Stimulated activated CD8-positive, alpha-beta memory T cell treated with anti-CD3 and anti-CD28 coated beads, Interleukin-15, amount 100 ng/mL, for 1 hour (primary cell): ENCODE measurements around the gene NCS1.

Source experiments
- DNase-seq: peaks from one replicate; pipeline ENCODE4 v3.0.0-alpha.2; 2020; ENCODE audit warnings: low read depth

The NCS1 gene

DNA sequence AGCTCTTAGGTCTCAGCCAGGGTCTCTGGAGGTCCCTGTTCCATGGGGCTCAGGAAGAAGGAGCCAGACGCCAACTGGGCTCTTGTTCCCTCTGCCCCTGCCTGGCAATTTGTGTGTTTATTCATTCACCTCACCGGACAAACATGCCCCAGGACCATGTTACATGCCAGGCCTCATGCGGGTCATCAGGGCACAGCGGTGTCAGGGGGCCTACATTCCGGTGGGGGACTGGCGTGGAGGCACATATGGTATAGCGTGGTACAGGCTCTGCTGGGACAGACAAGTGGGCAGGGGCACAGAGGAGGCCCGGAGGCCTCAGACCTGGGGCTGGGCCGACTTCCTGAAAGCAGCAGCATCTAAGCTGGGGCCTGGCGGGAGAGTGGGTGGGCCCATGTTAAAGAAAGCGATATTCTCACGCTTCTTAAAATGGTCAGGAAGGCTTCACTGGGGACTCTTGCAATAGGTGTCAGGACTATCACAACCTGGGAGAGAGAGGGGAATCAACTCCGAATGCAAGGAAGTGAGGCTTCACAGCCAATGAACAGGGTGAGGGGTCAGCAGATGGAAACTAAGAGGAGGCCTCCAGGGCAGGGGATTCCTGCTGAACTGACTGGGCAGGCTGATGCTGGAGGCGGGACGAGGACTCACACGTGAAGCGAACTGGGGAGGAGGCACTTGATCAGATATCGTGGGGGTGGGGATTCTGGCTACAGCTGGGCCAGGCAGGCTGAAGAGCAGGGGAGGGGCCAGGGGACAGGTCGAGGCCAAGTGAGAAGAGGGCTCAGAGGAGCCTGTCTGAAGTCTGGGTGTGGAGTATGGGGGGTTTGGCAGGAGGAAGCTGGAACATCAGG, 41.9 kb downstream of the NCS1 start:
- no peak for DNase-seq

DNA sequence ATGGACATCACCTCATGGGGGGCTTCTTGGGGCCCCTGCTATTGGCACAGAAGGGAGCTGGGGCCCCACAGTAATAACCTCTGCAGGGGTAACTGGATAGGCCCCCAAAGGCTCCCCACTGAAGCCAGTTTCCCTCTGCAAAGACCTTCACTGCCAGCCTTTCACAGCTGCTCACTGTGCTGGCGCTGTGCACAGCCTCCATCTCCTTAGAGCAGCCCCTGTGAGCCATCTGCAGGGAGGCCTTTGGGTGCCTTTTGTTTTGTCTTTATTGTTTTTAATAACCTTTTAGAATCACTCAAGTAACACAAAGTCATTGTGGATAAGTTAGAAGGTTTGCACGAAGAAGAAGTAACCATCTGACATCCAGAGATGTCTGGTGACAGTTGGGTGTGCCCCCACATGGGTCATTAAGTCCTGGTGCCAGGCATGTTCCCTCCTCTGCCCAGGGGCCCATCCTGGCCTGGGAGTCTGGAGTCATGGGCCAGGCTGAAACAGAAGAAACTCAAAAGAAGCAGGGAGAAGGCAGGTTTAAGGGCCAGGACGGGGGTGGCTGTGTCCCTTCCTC, 42.7 kb downstream of the NCS1 start:
- no peak for DNase-seq

DNA sequence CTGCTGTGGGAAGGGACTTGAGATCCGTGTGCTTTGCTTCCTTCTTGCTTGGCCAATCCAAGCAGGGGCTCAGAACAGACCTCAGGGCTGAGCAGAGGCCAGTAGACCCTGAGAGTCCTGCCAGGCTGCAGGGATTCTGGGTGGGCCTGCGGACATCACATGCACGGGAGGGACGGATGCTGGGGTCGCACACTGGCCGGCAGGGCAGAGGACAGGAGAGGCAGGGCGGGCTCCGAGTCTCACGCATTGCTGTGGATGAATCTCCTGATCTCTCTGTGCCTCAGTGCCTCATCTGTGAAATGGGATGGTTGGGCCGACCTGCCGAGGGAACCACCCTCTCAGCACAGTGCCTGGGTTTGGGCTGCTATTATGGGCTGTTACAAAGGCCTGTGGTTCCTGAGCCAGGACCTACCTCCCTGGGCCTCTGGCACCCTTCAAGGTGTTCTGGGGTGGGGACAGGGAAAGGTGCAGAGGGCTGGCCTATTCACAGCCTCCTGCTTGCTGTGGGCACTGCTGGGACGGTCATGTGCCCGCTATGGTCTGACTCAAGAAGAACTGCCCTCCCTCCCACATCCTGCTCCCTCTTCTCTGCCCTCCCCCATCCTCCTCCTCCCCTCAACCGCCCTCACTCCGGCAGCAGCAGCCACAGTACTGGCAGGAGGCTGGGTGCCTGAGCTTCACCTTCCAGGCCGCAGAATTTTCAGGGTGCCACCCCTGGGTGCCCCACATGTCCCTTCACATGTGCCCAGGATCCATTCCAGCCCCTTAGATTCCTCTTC, 43.3 kb downstream of the NCS1 start:
- no peak for DNase-seq

DNA sequence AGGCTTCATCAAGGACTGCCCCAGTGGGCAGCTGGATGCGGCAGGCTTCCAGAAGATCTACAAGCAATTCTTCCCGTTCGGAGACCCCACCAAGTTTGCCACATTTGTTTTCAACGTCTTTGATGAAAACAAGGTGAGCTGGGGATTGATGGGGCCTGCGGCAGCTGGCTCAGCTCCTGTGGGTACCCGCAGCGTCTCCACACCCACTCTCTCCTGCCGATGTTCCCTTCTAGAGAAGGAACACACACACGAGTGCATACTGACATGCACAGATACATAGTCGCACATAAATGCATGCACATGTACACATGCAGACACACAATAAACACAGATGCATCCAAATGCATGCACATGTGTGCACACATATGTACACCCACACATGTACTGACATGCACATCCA, 45.6 kb downstream of the NCS1 start:
- DNase-seq: no peak

DNA sequence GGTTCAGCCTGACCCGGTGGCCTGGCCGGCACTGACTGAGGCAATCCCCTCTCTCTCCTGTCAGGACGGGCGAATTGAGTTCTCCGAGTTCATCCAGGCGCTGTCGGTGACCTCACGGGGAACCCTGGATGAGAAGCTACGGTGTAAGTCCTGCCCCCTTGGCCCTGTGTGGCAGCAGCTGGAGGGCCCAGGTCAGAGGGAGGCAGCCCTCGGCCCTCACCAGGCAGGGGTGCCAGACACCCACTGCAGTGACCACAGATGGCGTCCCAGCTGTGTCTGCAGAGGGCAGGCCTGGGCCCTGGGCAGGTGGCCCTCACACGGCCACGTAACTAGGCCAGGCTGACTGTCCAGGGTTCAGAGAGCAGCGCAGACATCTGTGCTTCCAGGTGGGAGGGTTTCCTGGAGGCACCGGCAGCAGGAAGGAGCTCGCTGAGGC, 47.5 kb downstream of the NCS1 start:
- no peak for DNase-seq

DNA sequence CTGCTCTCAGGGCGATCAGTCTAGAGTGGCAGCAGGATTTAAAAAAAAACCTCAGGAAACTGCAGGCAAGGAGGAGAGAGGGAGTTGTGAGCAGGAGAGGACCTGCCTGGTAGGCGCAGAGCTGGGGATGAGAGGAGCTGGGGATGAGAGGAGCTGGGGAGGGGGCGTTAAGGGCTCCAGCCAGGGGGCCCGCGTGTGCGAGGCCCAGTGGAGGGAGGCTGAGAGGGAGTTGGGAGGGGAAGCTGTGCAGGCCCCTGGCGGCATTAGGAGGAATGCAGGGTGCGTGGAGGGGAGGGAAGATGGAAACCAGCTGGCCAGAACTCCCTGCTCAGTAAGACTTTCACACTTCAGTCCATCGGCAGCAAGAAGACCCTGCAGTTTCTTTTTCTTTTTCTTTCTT, 48.1 kb downstream of the NCS1 start:
- no peak for DNase-seq

DNA sequence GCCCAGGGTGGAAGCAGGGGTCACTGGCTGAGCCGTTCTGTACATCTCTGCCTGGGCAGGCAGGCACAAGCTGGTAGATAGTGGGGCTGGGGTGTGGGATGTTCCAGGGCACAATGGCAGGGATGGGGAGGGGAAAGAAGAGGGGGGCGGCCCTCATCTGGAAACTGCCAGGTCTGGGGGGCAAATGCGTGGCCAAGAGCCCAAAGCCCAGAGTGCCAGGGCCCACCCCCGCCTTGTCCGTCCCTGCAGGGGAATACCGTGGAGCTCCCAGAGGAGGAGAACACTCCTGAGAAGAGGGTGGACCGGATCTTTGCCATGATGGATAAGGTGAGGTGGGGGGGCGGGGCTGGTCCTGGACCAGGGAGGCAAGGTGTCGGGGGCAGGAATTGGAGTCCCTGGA, 50.6 kb downstream of the NCS1 start:
- DNase-seq: no peak

DNA sequence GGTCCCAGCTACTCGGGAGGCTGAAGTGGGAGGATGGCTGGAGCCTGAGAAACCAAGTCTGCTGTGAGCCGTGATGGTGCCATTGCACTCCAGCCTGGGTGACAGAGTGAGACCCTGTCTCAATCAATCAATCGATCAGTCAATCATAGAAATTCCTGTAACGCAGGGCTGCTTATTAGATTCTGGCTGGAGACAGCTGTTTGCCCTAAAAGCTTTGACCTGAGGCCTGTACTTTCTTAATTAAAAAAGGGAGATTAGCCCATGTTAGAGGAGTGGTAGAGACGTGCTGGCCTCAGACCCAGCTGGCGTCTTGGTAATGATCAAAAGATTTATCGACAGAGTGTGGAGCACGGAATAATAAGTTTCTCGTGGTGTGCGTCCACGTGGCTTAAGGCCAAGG, 52.9 kb downstream of the NCS1 start:
- no peak for DNase-seq

DNA sequence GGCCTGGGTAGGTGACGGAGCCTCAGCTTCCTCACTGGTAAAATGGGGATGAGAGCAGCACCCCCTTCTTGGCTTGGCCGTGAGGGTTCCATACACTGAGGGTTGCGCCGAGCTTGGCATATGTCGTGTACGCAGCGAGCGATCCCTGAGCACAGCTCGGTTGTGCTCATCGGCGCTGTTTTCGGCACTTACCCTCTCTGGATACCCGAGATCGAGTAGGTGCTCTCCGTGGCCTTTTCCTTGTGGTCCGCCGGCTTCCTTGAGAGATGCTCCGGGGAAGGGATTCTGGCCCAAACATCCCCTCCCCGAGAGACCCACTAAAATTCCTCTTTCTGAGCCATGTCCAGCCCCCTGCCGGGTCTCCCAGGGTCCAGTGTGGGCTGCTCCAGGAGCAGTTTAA, 53.4 kb downstream of the NCS1 start:
- no peak for DNase-seq

DNA sequence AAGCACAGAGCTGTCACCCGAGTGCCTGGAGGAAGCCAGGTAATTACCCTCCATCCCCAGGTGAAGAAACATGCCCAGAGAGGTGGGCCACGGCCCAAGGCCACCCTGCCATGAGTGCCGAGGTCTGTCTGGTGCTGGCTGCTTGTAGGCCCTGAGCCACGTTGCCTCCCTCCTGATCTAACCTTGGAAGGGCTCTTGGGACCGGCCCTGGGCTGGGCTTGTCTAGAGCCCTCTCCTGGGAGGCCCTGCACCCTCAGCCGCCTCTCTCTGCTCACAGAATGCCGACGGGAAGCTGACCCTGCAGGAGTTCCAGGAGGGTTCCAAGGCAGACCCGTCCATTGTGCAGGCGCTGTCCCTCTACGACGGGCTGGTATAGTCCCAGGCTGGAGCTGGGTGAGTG, 53.9 kb downstream of the NCS1 start:
- DNase-seq: no peak

DNA sequence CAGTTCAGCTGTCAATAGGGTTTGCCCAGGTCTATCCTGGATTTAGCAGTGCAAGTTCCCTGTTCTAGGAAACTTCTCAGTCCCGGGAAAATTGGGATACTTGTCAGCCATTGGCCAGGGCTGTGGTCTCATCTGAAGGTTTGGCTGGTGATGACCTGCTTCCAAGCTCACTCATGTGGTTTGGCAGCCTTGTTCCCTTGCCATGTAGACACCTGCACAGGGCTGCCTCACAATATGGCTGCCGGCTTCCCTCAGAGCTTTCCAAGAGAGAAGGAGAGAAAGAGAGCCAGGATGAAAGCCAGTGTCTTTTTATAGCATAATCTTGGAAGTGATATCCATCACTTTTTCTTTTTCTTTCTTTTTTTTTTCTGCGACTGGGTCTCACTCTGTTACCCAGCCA, 55.6 kb downstream of the NCS1 start:
- no peak for DNase-seq

DNA sequence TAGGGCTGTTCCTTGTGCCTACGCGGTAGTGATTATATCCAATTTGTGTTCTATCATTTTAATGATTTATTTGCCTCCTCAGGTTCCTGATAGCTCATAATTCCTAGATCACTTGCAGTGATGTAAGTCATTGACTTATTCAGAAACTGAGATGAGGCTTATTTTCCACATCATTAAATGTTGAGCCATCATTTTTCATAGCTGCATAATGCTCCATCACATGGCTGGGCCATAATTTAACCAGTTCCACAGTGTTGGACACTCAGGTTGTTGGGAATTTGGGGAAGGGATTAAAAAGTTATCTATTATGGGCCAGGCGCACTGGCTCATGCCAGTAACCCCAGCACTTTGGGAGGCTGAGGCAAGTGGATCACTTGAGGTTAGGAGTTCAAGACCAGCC, 57.6 kb downstream of the NCS1 start:
- DNase-seq: no peak

DNA sequence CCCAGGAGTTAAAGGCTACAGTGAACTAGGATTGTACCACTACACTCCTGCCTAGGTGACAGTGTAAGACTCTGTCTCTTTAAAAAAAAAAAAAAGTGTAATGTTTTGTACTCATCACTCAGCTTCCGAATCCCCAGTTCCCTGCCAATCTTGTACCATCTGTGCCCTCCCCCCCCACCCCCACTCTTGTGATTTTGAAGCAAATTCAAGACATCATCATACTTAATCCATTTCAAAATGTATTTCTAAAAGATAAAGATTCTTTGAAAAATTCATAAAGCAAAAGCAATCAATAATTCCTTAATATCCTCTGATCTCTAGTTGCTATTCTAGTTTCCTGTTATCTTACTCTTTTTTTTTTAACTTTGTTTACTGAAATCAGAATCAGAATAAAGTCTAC, 58.4 kb downstream of the NCS1 start:
- no peak for DNase-seq

DNA sequence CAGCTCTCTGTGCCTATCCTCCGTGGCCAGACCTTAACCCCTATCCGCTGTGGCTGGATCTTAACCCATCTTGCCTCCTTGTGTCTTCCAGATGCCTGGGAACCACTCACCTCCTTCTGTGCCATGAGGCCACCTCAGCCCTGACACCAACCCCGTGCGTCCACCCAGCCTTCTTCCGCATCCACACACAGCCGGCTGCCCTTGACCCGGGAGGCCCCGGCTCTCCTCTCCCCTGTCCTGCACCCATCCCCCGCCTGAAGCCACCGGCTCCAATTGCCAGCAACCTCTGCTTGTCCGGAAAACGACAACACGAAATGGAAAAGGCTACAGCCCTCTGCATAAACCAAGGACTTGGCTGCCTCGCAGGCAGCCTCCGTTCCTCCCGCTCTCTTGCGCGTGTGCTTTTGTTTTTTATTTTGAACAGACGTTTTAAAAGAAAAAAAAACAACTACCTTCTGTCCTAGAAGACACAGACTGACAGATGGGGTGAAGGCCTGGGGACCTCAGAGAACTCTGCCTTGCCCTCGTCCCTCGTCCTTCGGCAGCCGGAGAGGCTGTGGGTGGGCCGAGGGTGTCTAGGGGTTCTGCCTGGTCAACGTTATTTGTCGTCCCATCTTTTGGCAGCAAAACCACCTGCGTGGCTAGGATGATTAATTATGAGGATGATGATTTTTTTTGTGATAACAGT, 60.8 kb downstream of the NCS1 start:
- no peak for DNase-seq

DNA sequence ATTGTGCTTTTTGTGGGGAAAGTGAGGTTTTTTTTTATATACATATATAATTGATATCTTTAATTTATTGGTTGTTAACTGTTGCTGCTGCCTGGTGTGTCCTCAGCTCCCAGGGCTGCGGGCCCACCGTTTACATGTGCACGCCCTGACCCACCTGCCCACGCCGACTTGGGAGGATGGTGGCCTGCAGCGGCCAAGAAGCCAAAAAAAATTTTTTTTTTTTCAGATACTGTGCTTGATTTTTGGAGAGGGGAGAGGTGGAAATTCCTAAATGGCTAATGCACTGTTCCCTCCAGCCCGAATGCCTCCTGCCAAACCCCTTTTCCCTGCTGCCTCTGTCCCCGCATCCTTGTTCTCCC, 61.4 kb downstream of the NCS1 start:
- DNase-seq: no peak

DNA sequence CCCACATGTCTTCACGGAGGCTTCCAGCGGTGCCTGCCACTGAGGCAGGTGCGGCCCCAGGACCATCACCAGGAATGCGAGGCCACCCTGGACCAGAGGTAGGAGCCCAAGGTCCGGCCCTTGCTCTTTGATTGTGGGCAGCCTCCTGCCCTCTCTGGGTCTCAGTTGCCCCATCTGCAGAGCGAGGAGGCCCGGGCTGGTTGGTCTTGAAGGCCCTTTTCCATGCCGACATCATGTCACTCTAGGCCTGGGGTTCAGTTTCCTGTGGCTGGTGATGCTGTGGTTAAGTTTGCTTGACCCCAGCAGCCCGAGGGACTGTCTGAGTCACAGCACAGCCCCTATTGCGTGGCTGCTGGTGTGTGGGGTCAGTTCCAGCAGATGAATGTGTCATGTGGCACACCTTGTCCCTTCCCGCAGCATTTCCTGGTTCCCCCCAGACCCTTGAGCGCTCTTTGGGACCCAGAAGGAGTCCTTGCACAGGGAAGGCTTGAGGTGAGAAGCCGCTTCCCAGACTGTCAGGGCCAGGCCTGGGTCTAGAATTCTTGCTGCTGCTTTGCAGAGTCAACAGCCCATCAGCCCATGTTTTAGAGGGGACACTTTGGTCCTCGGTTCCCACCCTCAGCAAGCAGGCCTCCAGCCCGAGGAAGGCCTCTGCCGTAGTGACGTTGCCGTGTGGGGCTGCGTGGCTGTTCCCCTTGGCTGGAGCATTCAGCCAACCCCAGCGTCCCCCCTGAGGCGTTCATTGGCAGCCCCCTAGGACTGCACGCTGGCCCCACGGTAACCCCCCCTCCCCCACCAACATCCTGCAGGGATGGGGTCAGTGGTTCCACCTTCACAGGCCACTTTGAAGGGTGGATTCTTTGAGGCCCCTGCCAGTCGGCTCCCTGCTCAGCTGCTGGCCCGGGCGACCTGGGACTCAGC, 62.4 kb downstream of the NCS1 start:
- no peak for DNase-seq

DNA sequence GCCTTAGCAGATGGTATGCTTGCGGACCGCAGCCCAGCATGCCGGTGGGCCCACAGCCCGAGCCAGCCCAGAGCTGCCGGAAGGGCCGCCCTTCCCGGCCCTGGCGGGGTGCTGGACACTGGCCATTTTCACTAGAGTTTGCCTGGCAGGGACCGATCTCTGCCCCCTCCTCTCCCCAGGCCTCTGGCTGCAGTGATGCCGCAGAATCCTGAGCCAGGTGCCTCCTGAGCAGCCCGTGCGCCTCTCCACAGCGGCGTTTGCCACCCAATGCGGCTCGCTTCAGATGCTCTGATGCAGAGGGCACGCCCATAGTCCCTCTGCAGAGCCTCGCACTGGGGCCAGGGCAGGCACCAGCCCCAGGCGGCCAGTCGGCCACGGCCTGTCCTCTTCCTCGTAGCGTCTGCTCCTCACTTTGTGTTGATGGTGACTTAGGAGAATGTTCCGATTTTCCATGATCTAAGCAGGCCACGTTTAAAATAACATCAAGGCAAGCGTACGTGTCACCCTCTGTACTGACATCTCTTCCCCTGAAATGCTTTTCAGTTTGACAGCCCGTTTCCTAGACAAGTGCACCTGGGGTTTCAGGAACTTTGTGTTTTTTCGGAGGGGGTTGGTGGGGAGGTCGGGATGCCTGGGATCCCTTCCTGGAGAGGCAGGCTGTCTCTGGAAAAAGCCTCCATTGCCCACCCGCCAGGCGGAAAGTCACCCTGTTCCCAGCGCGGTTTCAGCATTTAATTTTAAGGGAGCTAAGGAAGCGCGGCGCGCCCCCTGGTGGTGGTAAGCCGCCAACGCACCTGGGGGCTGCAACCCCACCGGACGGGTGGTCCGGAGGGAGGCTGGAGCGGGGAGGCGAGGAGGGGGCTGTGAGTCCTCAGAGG, 63.6 kb downstream of the NCS1 start:
- peak; percentile 47 for DNase-seq

DNA sequence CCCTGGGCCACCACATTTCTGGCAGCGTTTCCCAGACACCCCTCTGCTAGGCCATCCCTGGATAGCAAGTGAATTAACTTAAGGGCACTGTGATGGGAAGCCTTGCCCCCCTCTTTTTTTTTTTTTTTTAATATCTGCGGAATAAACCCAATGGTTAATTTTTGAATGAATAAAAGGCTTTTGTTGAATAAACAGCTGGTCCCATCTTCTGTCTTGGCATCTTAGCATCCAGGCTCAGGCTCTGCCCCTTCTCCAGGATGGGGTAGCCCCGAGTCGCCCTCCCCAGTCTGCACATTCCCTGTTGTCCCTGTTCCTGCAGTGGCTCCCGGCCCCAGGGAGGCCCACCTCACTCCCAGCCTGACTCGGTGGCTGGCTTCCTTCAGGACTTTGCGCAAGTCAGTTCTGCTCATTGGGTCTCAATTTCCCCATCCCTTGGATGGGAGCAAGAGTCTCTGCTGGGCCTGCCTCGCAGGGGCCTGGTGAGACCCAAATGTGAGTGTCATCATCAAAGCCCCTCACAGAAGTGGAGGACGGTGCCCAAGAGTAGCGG, 64.3 kb downstream of the NCS1 start:
- DNase-seq: no peak

DNA sequence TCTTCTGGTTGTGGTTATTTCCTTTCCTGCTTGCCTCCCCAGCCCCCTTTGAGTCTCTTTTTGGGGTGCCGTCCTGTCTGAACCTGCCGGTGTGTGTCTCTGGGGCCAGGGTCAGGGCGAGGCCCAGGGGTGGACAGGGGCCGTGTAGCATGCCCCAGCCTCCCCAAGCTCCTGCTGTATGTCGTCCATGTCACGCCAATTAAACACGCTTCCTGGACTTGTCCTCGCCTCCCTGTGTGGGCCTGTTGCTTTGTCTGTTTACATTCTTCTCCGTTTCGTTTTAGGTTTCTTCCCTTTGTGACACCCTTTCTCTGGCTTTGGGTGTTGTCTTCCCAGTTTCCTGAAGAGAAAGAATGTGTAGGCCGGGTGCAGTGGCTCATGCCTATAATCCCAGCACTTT, 64.9 kb downstream of the NCS1 start:
- no peak for DNase-seq
